GM12874 (cell line): ENCODE results near the gene JAGN1.

Source experiments
- TF ChIP-seq, protein P1 (sequence below): IDR thresholded peaks from 2 replicates; pipeline ENCODE4 v1.5.1; 2011; ENCODE audit warnings: low read depth, mild to moderate bottlenecking, control low read depth, low read length, moderate library complexity; ENCODE audit not compliant: insufficient read depth

JAGN1 gene

DNA sequence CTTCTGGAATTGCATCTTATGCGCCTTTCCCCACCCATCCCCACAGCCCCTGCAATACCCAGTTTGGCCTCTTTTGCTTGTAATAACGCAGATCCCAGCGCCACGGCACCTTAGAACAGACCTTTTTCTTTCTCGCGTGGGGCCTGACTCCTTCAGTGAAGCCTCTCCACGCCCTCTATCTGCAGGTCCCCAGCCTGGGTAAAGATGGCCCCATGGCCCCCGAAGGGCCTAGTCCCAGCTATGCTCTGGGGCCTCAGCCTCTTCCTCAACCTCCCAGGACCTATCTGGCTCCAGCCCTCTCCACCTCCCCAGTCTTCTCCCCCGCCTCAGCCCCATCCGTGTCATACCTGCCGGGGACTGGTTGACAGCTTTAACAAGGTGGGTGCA is 43.8 kb downstream of the JAGN1 start:
- TF ChIP-seq, protein P1, sequence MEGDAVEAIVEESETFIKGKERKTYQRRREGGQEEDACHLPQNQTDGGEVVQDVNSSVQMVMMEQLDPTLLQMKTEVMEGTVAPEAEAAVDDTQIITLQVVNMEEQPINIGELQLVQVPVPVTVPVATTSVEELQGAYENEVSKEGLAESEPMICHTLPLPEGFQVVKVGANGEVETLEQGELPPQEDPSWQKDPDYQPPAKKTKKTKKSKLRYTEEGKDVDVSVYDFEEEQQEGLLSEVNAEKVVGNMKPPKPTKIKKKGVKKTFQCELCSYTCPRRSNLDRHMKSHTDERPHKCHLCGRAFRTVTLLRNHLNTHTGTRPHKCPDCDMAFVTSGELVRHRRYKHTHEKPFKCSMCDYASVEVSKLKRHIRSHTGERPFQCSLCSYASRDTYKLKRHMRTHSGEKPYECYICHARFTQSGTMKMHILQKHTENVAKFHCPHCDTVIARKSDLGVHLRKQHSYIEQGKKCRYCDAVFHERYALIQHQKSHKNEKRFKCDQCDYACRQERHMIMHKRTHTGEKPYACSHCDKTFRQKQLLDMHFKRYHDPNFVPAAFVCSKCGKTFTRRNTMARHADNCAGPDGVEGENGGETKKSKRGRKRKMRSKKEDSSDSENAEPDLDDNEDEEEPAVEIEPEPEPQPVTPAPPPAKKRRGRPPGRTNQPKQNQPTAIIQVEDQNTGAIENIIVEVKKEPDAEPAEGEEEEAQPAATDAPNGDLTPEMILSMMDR, result peak; percentile 17; the same call in 1 of the 2 replicates

DNA sequence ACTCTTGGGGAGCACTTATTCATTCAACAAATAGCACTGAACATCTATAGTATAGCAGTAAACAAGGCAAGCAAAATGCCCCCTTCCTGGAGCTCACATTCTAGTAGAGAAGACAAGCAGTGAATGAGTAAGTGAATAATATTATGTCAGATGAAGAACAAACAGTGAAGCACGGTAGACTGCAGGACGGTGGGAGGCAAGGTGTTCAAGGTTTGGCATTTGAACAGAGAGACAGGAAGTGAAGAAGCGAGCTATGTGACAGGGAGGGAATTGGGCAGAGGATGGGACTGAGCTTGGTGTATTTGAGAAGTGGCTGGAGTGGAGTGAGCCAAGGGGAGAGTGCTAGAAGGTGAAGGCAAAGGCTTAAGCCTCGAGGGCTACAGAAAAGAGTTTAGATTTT is 44.6 kb downstream of the JAGN1 start:
- TF ChIP-seq, protein P1, result no peak

DNA sequence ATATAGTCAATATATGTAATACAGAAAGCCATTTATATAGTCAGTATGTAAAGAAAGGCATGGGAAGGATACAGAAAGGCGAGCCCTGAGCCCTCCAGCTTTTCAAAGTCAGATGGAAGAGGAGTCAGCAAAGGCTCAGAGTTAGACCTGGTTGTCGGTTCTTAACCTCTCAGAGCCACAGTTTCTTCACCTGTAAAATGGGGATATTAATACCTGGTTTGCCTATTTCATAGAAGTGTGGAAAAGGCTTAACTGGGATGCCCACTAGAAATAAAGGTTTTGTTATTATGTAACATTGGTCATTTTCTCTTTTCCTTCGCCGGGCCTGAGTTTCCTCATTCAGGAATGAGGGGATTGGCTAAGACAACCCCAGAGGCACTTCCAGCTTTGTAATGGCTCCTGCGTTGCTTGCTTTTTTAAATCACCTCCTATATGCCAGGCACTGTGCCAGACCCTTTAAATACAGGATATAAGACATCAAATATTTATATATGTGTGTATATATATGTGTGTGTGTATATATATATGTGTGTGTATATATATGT is 45.6 kb downstream of the JAGN1 start:
- TF ChIP-seq, protein P1, result no peak

DNA sequence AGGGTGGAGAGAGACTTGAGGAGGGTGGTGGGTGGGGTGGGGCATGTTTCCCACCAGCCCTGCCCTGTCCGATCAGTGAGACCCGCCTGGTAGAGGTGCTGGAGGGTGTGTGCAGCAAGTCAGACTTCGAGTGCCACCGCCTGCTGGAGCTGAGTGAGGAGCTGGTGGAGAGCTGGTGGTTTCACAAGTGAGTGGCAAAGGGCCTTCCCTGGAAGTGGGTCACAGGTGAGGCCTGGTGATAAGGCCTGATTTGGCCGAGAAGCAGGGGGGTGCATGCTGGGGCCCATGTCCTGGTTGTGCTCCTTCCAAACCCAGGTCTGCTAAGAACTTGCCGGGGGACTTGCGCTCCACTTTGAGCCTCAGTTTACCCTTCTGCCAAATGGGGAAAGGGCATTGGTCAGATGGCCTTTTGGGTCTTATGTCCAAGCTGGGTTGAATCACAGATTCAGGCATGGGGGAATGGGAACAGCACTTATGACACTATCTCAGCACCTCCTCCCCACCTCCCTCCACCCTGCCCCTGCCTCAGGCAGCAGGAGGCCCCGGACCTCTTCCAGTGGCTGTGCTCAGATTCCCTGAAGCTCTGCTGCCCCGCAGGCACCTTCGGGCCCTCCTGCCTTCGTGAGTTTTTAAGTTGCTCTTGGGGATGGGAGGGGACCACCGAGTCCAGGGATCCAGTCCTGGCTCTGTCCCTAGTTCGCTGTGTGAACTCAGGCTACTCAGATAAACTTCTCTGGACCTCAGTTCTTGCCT is 47.3 kb downstream of the JAGN1 start:
- TF ChIP-seq, protein P1, result no peak

DNA sequence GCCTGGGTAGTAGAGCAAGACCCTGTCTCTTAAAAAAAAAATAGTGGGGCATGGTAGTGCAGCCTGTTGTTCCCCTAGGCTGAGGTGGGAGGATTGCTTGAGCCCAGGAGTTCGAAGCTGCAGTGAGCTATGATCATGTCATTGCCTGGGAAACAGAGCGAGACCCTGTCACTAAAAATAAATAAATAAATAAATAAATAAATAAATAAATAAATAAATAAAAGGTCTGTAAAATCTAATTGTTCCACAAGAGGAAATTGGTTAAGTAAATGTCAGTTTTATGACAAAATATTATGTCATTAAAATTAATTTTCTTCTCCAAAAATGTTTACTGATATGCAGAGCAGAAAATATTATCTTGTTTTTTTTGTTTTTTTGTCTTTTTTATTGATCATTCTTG is 48.6 kb downstream of the JAGN1 start:
- TF ChIP-seq, protein P1, result no peak

DNA sequence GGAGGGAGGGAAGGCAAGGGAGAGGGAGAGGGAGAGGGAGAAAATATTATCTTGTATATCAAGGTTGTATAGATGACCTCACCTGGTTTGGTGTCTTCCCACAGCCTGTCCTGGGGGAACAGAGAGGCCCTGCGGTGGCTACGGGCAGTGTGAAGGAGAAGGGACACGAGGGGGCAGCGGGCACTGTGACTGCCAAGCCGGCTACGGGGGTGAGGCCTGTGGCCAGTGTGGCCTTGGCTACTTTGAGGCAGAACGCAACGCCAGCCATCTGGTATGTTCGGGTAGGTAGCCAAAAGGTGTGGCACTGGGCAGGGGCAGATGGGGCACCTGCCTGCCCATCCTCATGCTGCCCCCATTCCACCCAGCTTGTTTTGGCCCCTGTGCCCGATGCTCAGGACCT is 50.3 kb downstream of the JAGN1 start:
- TF ChIP-seq, protein P1, result no peak

DNA sequence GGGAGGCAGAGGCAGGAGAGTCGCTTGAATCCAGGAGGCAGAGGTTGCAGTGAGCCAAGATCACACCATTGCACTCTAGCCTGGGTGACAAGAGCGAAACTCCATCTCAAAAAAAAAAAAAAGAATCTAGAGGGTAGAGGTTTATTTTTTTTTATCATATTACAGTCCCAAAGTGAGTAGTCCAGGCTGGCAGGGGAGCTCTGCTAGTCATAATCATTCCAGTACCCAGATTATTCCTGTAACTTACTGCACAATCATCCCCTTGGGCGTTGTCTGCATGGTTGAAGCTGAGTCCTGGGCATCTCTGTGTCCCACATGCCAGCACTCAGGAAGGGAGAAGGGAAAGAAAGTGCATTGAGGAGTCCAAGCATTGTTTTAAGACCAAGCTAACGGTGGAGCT is 51.8 kb downstream of the JAGN1 start:
- TF ChIP-seq, protein P1, result no peak
